Measurements from ENCODE around the gene LAMA2. TPM values are rescaled to one million over a fixed set of nuclear protein-coding genes. Genes with fewer than 3 reads are reported as not detected.
A peak's percentile ranks its signal among the peaks of the same experiment; 100 is the strongest.

LAMA2 gene
- total RNA-seq, 1 experiment from 2014 or later, result 8.2 TPM

DNA sequence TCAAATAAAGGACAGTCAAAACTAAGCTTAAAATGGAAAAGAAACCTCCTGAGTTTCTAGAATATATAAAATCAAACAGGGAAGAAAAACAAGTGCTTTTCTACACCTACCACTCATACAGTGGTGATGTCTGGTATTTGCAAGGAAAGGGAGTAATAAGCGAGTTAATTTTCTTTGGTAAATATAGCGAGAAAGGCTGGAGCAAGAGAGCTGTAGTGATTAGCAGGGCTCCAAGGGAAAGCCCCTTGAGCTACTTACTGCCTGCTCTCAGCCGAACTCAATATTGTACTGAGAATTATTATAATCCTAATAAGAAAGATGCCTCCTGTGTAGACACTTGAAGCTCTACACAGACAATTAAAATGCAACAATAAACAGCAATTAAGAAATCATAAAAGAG lies 296.3 kb downstream of the LAMA2 start:
- Histone ChIP-seq H3K9me3 (ENCODE audit: control insufficient read depth in 1 of 2, insufficient read depth in 1 of 2, low read depth in 1 of 2, low read length in 2 of 2) (no peaks in the 10 kb centered on the region), H3K9ac (ENCODE audit: low read length) (0 out of 2 replicates have a peak overlapping the region, but pooled peaks have one; percentile 16), H3K27me3 (ENCODE audit: insufficient read depth, low read length) (no peaks in the 10 kb centered on the region), H3K36me3 (ENCODE audit: control insufficient read depth in 1 of 2, insufficient read depth in 2 of 2, low read length in 2 of 2) (no peaks in the 10 kb centered on the region), H3K4me3 (replicated peaks in 1 of 2; ENCODE audit: low read depth in 1 of 2, low read length in 2 of 2) (peak overlapping the region in 1 of 2 experiments; percentile 5; a peak in 1 of 4 replicates), H3K4me1 (ENCODE audit: control insufficient read depth in 1 of 2, insufficient read depth in 2 of 2, low read length in 2 of 2) (peaks cover 18 to 33% of the 10 kb centered on the region in 2 experiments), H3K79me2 (ENCODE audit: insufficient read depth, low read length) (no peaks in the 10 kb centered on the region), H4K20me1 (ENCODE audit: insufficient read depth) (no peaks in the 10 kb centered on the region), H2AFZ (ENCODE audit: low read depth, low read length, poor library complexity, severe bottlenecking) (peak overlapping the region; percentile 90), H3K4me2 (ENCODE audit: low read length) (peak overlapping the region; percentile 40), H3K27ac (ENCODE audit: low read depth, low read length) (peak overlapping the region; percentile 44; the same call in 1 of the 2 replicates), H3K9me2 (ENCODE audit: insufficient read depth) (no peaks in the 10 kb centered on the region)
- POLR2A ChIA-PET, result no interaction called here
- ATAC-seq (peak; percentile 51), DNase-seq (ENCODE audit: low read depth, low spot score) (no peak)
- CTCF ChIA-PET, result no interaction called here
- intact Hi-C loops (cut with micrococcal nuclease), result no loop called here
- RAD21 ChIA-PET (ENCODE audit: low non-redundant PET in 1 of 2, low total read pairs in 2 of 2, uncharacterized antibody in 2 of 2, unreplicated experiment in 2 of 2), result no interaction called here
- no peak for TF ChIP-seq CEBPB (IDR thresholded peaks at IDR 0.05; ENCODE audit: low read depth)
- TF ChIP-seq SRF (IDR thresholded peaks at IDR 0.05; ENCODE audit: low read depth), result no peak
- TF ChIP-seq SIN3A (IDR thresholded peaks at IDR 0.05; ENCODE audit: low read depth), result no peak
- no peak for TF ChIP-seq ZFX (IDR thresholded peaks at IDR 0.05)
- TF ChIP-seq RAD21 (IDR thresholded peaks at IDR 0.05; ENCODE audit: low read depth), result no peak
- no peak for TF ChIP-seq EZH2phosphoT487 (IDR thresholded peaks at IDR 0.05; ENCODE audit: borderline replicate concordance)
- no peak for TF ChIP-seq SP1 (IDR thresholded peaks at IDR 0.05; ENCODE audit: low read depth)
- TF ChIP-seq CBX3 (IDR thresholded peaks at IDR 0.05; ENCODE audit: low read depth), result no peak
- TF ChIP-seq, protein P1, sequence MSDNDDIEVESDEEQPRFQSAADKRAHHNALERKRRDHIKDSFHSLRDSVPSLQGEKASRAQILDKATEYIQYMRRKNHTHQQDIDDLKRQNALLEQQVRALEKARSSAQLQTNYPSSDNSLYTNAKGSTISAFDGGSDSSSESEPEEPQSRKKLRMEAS (IDR thresholded peaks at IDR 0.05), result no peak
- TF ChIP-seq, protein P2, sequence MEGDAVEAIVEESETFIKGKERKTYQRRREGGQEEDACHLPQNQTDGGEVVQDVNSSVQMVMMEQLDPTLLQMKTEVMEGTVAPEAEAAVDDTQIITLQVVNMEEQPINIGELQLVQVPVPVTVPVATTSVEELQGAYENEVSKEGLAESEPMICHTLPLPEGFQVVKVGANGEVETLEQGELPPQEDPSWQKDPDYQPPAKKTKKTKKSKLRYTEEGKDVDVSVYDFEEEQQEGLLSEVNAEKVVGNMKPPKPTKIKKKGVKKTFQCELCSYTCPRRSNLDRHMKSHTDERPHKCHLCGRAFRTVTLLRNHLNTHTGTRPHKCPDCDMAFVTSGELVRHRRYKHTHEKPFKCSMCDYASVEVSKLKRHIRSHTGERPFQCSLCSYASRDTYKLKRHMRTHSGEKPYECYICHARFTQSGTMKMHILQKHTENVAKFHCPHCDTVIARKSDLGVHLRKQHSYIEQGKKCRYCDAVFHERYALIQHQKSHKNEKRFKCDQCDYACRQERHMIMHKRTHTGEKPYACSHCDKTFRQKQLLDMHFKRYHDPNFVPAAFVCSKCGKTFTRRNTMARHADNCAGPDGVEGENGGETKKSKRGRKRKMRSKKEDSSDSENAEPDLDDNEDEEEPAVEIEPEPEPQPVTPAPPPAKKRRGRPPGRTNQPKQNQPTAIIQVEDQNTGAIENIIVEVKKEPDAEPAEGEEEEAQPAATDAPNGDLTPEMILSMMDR (IDR thresholded peaks at IDR 0.05 in 2 of 3, conservative IDR thresholded peaks at IDR 0.05 in 1 of 3; ENCODE audit: borderline replicate concordance in 1 of 3, insufficient read depth in 1 of 3, low read depth in 2 of 3, low read length in 2 of 3), result no peak
- no peak for TF ChIP-seq FOSL1 (IDR thresholded peaks at IDR 0.05; ENCODE audit: low read depth)
- TF ChIP-seq, protein P3, sequence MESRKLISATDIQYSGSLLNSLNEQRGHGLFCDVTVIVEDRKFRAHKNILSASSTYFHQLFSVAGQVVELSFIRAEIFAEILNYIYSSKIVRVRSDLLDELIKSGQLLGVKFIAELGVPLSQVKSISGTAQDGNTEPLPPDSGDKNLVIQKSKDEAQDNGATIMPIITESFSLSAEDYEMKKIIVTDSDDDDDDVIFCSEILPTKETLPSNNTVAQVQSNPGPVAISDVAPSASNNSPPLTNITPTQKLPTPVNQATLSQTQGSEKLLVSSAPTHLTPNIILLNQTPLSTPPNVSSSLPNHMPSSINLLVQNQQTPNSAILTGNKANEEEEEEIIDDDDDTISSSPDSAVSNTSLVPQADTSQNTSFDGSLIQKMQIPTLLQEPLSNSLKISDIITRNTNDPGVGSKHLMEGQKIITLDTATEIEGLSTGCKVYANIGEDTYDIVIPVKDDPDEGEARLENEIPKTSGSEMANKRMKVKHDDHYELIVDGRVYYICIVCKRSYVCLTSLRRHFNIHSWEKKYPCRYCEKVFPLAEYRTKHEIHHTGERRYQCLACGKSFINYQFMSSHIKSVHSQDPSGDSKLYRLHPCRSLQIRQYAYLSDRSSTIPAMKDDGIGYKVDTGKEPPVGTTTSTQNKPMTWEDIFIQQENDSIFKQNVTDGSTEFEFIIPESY (IDR thresholded peaks at IDR 0.05; ENCODE audit: extremely low read depth, insufficient replicate concordance, low read length), result no peak
- TF ChIP-seq YY1 (IDR thresholded peaks at IDR 0.05; ENCODE audit: extremely low read depth, insufficient replicate concordance, low read depth, low read length), result no peak
- no TSS peak for BruUV-seq (replicated peaks)
